ENCODE data around the gene TPRX2.
"Not testable (repeated sequence)": the region's sequence is repeated elsewhere in the genome, so short reads cannot be mapped to it uniquely, and the experiment has no call there.

DNA sequence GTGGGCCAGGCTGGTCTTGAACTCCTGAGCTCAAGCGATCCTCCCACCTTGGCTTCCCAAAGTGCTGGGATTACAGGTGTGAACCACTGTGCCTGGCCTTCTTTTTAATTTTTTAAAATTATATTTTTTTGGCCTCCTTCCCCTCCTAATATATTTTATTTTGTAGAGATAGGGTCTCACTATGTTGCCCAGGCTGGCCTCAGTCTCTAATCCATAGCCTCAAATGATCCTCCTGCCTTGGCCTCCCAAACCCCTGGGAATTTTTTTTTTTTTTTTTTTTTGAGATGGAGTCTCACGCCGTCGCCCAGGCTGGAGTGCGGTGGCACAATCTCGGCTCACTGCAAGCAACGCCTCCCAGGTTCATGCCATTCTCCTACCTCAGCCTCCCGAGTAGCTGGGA, 42.8 kb upstream of the TPRX2 start:
- not testable (repeated sequence) for TF ChIP-seq PAX5 (IDR thresholded peaks at IDR 0.05; ENCODE audit: insufficient read depth, low read length, severe bottlenecking); POLR2A (IDR thresholded peaks at IDR 0.05; ENCODE audit: low read depth, low read length); POLR2AphosphoS5 (IDR thresholded peaks at IDR 0.05; ENCODE audit: low read depth, low read length); SPI1 (IDR thresholded peaks at IDR 0.05; ENCODE audit: low read depth, low read length); TAF1 (IDR thresholded peaks at IDR 0.05; ENCODE audit: low read depth, low read length)
